ENCODE data around the gene NAPG. TPM values are rescaled to one million over a fixed set of nuclear protein-coding genes. Genes with fewer than 3 reads are reported as not detected.

NAPG gene
- total and polyA plus RNA-seq, 3 experiments from 2014 or later, result 10.1 to 29.6 (median 27.5) TPM

DNA sequence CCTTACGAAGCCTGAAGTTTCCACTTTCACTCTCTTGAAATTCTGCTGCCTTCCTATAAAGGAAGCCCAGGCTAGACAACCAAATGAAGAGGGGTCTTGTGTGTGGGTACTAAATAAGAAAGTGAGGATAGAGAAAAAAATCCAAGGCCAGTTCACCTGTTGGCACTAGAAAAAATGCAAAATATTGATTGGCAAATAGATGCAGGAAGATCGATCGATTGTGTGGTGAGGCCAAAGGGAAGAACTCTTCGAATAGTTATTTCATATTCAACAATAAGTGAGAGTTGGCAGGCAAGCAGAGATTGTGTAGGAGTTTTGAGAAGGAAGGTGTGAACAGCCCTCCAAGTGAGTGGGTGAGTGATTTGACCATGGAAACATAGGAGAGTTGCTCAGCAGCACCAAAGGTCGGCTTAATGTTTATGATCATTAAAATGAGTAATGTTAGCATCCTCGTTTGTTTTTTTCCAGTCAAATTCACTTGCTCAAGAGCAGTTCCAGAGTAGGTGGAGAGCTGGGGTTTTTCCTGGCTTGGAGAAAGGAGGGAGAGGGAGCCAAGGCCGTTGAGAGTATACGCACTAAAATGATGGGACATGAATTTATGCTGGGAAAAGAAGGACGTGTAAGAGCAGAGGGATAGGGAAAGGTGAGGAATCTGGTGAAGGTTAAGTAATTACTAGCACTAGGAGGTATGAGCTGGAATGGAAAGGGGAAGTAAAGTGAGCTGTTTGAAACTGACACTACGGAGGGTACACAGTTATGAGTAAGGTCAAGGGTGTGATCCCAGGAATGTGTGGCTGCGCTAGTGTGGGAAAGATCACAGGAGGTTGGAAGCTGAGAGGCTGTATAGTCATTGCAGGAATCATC is 1.1 kb upstream of the NAPG start:
- H3K36me3 Mint-ChIP-seq, result peaks cover 0 to 8% (median 0%) of the 10 kb centered on the region in 3 donors
- no peaks in the 10 kb centered on the region for H3K9me3 Mint-ChIP-seq
- H3K4me3 Mint-ChIP-seq, result peak overlapping the region; percentile 92 to 100 (median 96)
- Histone ChIP-seq H3K4me3 (ENCODE audit: low read length) (peak overlapping the region; percentile 82), H3K27ac (ENCODE audit: low read depth, low read length) (no peak overlapping the region), H3K9me3 (ENCODE audit: low read length) (no peaks in the 10 kb centered on the region), H3K27me3 (ENCODE audit: insufficient read depth, low read length, poor library complexity, severe bottlenecking) (no peaks in the 10 kb centered on the region), H3K36me3 (ENCODE audit: insufficient read depth, low read length) (no peaks in the 10 kb centered on the region), H3K4me1 (ENCODE audit: insufficient read depth, low read length) (peaks cover 24% of the 10 kb centered on the region)
- peaks cover 0 to 7% of the 10 kb centered on the region in 2 donors for H3K27me3 Mint-ChIP-seq
- H3K27ac Mint-ChIP-seq, result peak overlapping the region; percentile 72 to 99 (median 96)
- ChIA-PET POLR2A (interaction anchor here (0.9 kb wide), 1 partner anchor 610 kb away, joined by 5 read pairs; no protein-coding TSS in a partner anchor), CTCF (no interaction called here)
- H3K4me1 Mint-ChIP-seq, result peaks cover 37 to 55% (median 51%) of the 10 kb centered on the region in 3 donors
- no peak for DNase-seq

DNA sequence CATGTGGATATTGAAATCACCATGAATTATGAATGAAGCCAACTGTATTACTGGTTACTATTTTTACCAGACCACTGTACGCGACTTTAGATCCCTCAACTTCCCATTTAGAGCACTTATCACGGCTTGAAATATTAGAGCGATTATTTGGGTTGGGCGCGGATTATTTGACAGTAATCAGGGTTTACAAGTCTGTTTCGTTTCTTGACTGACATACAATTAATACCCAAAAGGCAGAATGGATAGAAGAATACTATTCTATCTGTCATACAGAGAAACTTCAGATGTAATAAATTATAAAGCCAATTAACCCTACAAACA is 496 bp upstream of the NAPG start:
- Mint-ChIP-seq H3K36me3 (peaks cover 0 to 8% (median 0%) of the 10 kb centered on the region in 3 donors), H3K4me1 (peaks cover 42 to 55% (median 53%) of the 10 kb centered on the region in 3 donors), H3K27ac (peak overlapping the region; percentile 3 to 99 (median 96)), H3K4me3 (peak overlapping the region; percentile 92 to 100 (median 96)), H3K27me3 (peaks cover 0 to 4% of the 10 kb centered on the region in 2 donors), H3K9me3 (no peaks in the 10 kb centered on the region)
- CTCF ChIA-PET, result interaction anchor here (0.6 kb wide), 1 partner anchor 895 kb away, joined by 3 read pairs; no protein-coding TSS in a partner anchor
- POLR2A ChIA-PET, result interaction anchor here (0.9 to 1.3 kb wide), 2 partner anchors 610 to 612 kb away, joined by 5 to 6 read pairs; partner anchors contain the start of gene VAPA
- peak overlapping the region; percentile 77 for H3K27ac ChIP-seq (ENCODE audit: low read depth, low read length)
- no peaks in the 10 kb centered on the region for H3K36me3 ChIP-seq (ENCODE audit: insufficient read depth, low read length)
- peaks cover 24% of the 10 kb centered on the region for H3K4me1 ChIP-seq (ENCODE audit: insufficient read depth, low read length)
- no peak for DNase-seq
- peak overlapping the region; percentile 82 for H3K4me3 ChIP-seq (ENCODE audit: low read length)
- no peaks in the 10 kb centered on the region for H3K9me3 ChIP-seq (ENCODE audit: low read length)
- no peaks in the 10 kb centered on the region for H3K27me3 ChIP-seq (ENCODE audit: insufficient read depth, low read length, poor library complexity, severe bottlenecking)

DNA sequence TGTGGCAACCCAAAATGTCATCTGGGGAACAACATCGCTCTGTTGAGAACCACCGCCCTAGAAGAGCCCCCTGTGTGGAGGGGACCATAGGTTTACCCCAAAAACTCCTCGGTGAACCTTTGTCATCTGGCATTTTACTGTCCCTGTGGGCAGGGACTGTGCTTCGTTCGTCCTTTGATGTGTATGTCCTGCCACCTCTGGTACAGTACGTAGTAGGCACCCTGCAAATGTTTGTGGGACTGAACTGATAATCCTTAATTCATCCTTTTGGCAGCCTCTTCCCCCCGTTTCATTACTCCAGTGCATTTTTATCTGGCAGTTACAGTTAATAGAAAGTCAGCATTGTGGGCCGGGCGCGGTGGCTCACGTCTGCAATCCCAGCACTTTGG is 728 bp downstream of the NAPG start:
- CTCF ChIA-PET, result interaction anchor here (1.0 kb wide), 1 partner anchor 64 kb away, joined by 3 read pairs; no protein-coding TSS in a partner anchor
- peaks cover 0 to 3% of the 10 kb centered on the region in 2 donors for H3K27me3 Mint-ChIP-seq
- no peaks in the 10 kb centered on the region for H3K9me3 Mint-ChIP-seq
- H3K27me3 ChIP-seq (ENCODE audit: insufficient read depth, low read length, poor library complexity, severe bottlenecking), result no peaks in the 10 kb centered on the region
- H3K4me1 ChIP-seq (ENCODE audit: insufficient read depth, low read length), result peaks cover 24% of the 10 kb centered on the region
- H3K9me3 ChIP-seq (ENCODE audit: low read length), result no peaks in the 10 kb centered on the region
- peaks cover 0 to 10% (median 0%) of the 10 kb centered on the region in 3 donors for H3K36me3 Mint-ChIP-seq
- H3K36me3 ChIP-seq (ENCODE audit: insufficient read depth, low read length), result no peaks in the 10 kb centered on the region
- POLR2A ChIA-PET, result interaction anchor here (0.9 to 1.3 kb wide), 2 partner anchors 12 to 613 kb away, joined by 3 to 6 read pairs; partner anchors contain the start of gene VAPA
- H3K27ac ChIP-seq (ENCODE audit: low read depth, low read length), result peak overlapping the region; percentile 77
- DNase-seq, result no peak
- peaks cover 50 to 64% (median 61%) of the 10 kb centered on the region in 3 donors for H3K4me1 Mint-ChIP-seq
- peak overlapping the region; percentile 82 for H3K4me3 ChIP-seq (ENCODE audit: low read length)
- peak overlapping the region; percentile 90 to 100 (median 96) for H3K4me3 Mint-ChIP-seq
- peak overlapping the region; percentile 84 to 99 (median 92) for H3K27ac Mint-ChIP-seq

DNA sequence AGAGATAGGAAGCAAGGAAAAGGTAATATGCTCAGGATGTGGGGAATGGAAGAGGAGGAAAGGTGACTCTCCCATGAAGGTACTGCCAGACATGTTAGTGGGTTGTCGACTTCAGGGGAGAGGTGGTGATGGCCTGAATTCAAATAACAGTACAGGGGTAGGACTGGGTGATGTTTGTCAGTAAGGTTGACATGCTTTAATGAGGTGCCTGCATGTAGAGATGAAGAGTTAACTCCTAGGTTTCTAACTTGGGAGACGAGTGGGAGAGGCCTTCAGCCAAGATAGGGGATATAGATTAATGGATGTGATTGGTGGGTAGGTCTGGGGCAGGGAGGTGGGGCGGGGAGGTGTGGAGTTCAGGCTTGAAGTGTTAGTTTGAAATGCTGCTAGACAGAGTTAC is 2.6 kb downstream of the NAPG start:
- H3K27ac ChIP-seq (ENCODE audit: low read depth, low read length), result no peak overlapping the region
- Mint-ChIP-seq H3K27ac (peak overlapping the region in 7 of 8 donors; percentile 8 to 67 (median 43)), H3K4me1 (peaks cover 54 to 74% (median 66%) of the 10 kb centered on the region in 3 donors), H3K9me3 (no peaks in the 10 kb centered on the region), H3K4me3 (peak overlapping the region; percentile 0 to 98 (median 48)), H3K36me3 (peaks cover 0 to 17% (median 0%) of the 10 kb centered on the region in 3 donors), H3K27me3 (no peaks in the 10 kb centered on the region)
- no peak overlapping the region for H3K4me3 ChIP-seq (ENCODE audit: low read length)
- H3K4me1 ChIP-seq (ENCODE audit: insufficient read depth, low read length), result peaks cover 24% of the 10 kb centered on the region
- CTCF ChIA-PET, result no interaction called here
- no peak for DNase-seq
- POLR2A ChIA-PET, result no interaction called here
- no peaks in the 10 kb centered on the region for H3K36me3 ChIP-seq (ENCODE audit: insufficient read depth, low read length)
- H3K27me3 ChIP-seq (ENCODE audit: insufficient read depth, low read length, poor library complexity, severe bottlenecking), result no peaks in the 10 kb centered on the region
- H3K9me3 ChIP-seq (ENCODE audit: low read length), result no peaks in the 10 kb centered on the region

DNA sequence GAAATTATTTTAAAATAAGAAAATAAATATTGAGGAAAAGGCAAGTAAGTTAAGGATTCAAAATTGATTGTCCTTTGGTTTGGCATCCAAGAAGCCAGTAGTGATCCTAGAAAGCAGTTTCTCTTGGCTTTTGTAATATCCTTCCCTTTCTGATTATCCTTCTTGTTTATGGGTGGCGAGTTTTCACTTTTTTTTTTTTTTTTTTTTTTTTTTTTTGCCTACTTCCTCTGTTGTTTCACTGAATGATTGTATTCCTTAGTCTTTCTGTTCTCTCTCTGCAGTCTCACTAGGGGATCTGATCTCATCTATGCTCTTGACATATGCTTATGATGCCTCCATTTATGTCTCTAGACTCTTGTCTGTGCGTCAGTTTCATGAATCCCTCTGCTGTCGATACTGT is 4.2 kb downstream of the NAPG start:
- ChIA-PET POLR2A (no interaction called here), CTCF (no interaction called here)
- Histone ChIP-seq H3K4me1 (ENCODE audit: insufficient read depth, low read length) (peaks cover 21% of the 10 kb centered on the region), H3K36me3 (ENCODE audit: insufficient read depth, low read length) (no peaks in the 10 kb centered on the region), H3K9me3 (ENCODE audit: low read length) (no peaks in the 10 kb centered on the region), H3K4me3 (ENCODE audit: low read length) (no peak overlapping the region), H3K27ac (ENCODE audit: low read depth, low read length) (no peak overlapping the region), H3K27me3 (ENCODE audit: insufficient read depth, low read length, poor library complexity, severe bottlenecking) (no peaks in the 10 kb centered on the region)
- peak overlapping the region in 5 of 8 donors; percentile 1 to 67 (median 16) for H3K27ac Mint-ChIP-seq
- H3K27me3 Mint-ChIP-seq, result no peaks in the 10 kb centered on the region
- H3K36me3 Mint-ChIP-seq, result peaks cover 0 to 25% (median 3%) of the 10 kb centered on the region in 3 donors
- H3K9me3 Mint-ChIP-seq, result no peaks in the 10 kb centered on the region
- no peak for DNase-seq
- peaks cover 47 to 70% (median 64%) of the 10 kb centered on the region in 3 donors for H3K4me1 Mint-ChIP-seq
- H3K4me3 Mint-ChIP-seq, result peak overlapping the region in 2 of 7 donors; percentile 12 to 60

DNA sequence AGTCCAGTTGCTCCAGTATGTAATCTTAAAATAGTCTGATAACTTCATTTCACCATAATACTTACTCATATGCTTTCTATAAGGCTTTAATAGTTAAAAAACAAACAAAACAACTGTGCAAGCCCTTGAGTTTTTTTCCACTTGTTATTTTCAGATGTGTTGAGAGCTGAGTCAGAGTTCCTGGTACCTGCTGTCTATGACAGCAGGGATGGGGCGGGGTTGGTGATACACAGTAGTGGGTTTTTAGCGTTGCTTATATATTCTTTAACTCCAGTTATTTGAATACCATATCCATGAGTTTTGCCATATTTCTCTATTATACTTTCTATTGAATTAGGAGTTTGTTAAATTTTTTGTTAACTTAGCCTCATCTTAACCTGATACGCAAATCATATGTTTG is 5.0 kb downstream of the NAPG start:
- Histone ChIP-seq H3K4me3 (ENCODE audit: low read length) (no peak overlapping the region), H3K4me1 (ENCODE audit: insufficient read depth, low read length) (peaks cover 16% of the 10 kb centered on the region), H3K27me3 (ENCODE audit: insufficient read depth, low read length, poor library complexity, severe bottlenecking) (no peaks in the 10 kb centered on the region), H3K27ac (ENCODE audit: low read depth, low read length) (no peak overlapping the region), H3K36me3 (ENCODE audit: insufficient read depth, low read length) (no peaks in the 10 kb centered on the region), H3K9me3 (ENCODE audit: low read length) (no peaks in the 10 kb centered on the region)
- ChIA-PET CTCF (interaction anchor here (1.2 kb wide), 1 partner anchor 11 kb away, joined by 3 read pairs; no protein-coding TSS in a partner anchor), POLR2A (no interaction called here)
- Mint-ChIP-seq H3K4me1 (peaks cover 42 to 62% (median 56%) of the 10 kb centered on the region in 3 donors), H3K4me3 (peak overlapping the region in 1 of 7 donors; percentile 60), H3K36me3 (peaks cover 0 to 25% (median 3%) of the 10 kb centered on the region in 3 donors), H3K9me3 (no peaks in the 10 kb centered on the region), H3K27me3 (no peaks in the 10 kb centered on the region), H3K27ac (peak overlapping the region in 4 of 8 donors; percentile 8 to 67 (median 32))
- DNase-seq, result no peak

DNA sequence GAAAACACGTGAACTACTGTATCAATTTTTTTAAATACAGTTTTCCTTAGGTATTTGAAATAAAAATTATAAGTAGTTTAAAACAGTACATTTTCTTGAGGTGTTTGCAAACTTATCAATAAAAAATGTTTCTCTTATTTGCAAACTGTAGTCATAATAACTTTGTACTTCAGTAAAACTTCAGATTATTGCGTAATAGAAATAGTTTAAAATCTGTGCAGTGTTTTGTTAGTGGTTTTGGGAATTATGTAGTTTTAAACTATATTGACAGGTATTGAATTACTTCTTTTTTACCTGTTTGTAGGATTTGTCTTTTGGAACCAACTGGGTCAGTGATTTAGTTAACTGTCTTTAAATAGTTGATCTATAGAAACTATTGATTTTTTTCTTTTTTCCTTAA is 7.3 kb downstream of the NAPG start:
- no peak for DNase-seq
- Mint-ChIP-seq H3K4me1 (peaks cover 28 to 59% (median 50%) of the 10 kb centered on the region in 3 donors), H3K27ac (no peak overlapping the region), H3K36me3 (peaks cover 1 to 32% (median 13%) of the 10 kb centered on the region in 3 donors), H3K27me3 (no peaks in the 10 kb centered on the region), H3K4me3 (no peak overlapping the region), H3K9me3 (no peaks in the 10 kb centered on the region)
- POLR2A ChIA-PET, result no interaction called here
- Histone ChIP-seq H3K27me3 (ENCODE audit: insufficient read depth, low read length, poor library complexity, severe bottlenecking) (no peaks in the 10 kb centered on the region), H3K9me3 (ENCODE audit: low read length) (no peaks in the 10 kb centered on the region), H3K4me3 (ENCODE audit: low read length) (no peak overlapping the region), H3K4me1 (ENCODE audit: insufficient read depth, low read length) (peaks cover 9% of the 10 kb centered on the region), H3K36me3 (ENCODE audit: insufficient read depth, low read length) (peaks cover 3% of the 10 kb centered on the region), H3K27ac (ENCODE audit: low read depth, low read length) (no peak overlapping the region)
- CTCF ChIA-PET, result no interaction called here

DNA sequence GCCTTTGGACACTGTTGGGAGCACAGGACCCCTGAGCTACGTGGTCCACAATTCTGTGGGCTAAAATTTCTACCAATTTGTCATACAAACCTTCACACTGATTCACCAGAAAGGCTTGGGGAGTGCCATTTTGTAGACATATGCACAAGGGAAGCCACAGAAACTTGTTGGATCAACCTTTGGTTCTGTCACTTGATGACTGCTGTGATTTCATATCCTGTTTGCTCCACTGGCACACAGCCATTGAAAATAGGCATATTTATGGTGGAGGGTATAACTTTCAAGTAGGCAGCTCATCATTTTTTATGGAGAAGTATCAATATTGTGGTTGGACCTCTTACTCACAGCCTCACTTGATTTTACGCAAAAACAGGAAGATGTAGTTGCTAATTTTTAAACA is 10.5 kb downstream of the NAPG start:
- Mint-ChIP-seq H3K27ac (no peak overlapping the region), H3K36me3 (peaks cover 11 to 59% (median 31%) of the 10 kb centered on the region in 3 donors), H3K27me3 (no peaks in the 10 kb centered on the region), H3K4me3 (no peak overlapping the region), H3K4me1 (peaks cover 6 to 31% (median 20%) of the 10 kb centered on the region in 3 donors), H3K9me3 (no peaks in the 10 kb centered on the region)
- CTCF ChIA-PET, result interaction anchor here (1.5 kb wide), 1 partner anchor 24 kb away, joined by 3 read pairs; no protein-coding TSS in a partner anchor
- H3K36me3 ChIP-seq (ENCODE audit: insufficient read depth, low read length), result peaks cover 12% of the 10 kb centered on the region
- H3K27ac ChIP-seq (ENCODE audit: low read depth, low read length), result no peak overlapping the region
- POLR2A ChIA-PET, result no interaction called here
- DNase-seq, result no peak
- no peaks in the 10 kb centered on the region for H3K27me3 ChIP-seq (ENCODE audit: insufficient read depth, low read length, poor library complexity, severe bottlenecking)
- no peak overlapping the region for H3K4me3 ChIP-seq (ENCODE audit: low read length)
- no peaks in the 10 kb centered on the region for H3K4me1 ChIP-seq (ENCODE audit: insufficient read depth, low read length)
- no peaks in the 10 kb centered on the region for H3K9me3 ChIP-seq (ENCODE audit: low read length)

All from CD8-positive, alpha-beta memory T cell (primary cell).